ENCODE results near the gene PDLIM3.

- peak; percentile 61 to 77 (median 69) for TF ChIP-seq CTCF (IDR thresholded peaks at IDR 0.05)
- TF ChIP-seq POLR2A (IDR thresholded peaks at IDR 0.05), result no peak
Measured at GRCh38 chr4:185471235-185472102, 63.8 kb downstream of the PDLIM3 start, which contains the start of gene CCDC110.

All from testis (tissue), 2 donors.